ENCODE results near the gene TERT.

DNA sequence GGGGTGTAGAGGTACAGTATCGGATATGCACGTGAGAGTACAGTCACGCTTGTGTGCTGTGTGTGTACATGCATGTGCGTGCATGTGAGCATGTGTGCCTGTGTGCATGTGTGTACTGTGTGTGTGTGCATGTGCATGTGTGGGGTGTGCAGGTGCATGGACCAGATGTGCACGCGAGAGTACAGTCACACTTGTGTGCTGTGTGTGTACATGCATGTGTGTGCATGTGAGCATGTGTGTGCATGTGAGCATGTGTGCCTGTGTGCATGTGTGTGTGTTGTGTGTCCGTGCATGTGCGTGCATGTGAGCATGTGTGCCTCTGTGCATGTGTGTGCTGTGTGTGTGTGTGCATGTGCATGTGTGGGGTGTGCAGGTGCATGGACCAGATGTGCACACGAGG lies 83.2 kb downstream of the TERT start:
- no peak for TF ChIP-seq POLR2A (IDR thresholded peaks at IDR 0.05; ENCODE audit: low read depth, low read length)
- no peak for TF ChIP-seq POLR2AphosphoS5 (IDR thresholded peaks at IDR 0.05; ENCODE audit: low read depth, low read length)
